Measurements from ENCODE around the gene TTLL3.

Gene TTLL3

DNA sequence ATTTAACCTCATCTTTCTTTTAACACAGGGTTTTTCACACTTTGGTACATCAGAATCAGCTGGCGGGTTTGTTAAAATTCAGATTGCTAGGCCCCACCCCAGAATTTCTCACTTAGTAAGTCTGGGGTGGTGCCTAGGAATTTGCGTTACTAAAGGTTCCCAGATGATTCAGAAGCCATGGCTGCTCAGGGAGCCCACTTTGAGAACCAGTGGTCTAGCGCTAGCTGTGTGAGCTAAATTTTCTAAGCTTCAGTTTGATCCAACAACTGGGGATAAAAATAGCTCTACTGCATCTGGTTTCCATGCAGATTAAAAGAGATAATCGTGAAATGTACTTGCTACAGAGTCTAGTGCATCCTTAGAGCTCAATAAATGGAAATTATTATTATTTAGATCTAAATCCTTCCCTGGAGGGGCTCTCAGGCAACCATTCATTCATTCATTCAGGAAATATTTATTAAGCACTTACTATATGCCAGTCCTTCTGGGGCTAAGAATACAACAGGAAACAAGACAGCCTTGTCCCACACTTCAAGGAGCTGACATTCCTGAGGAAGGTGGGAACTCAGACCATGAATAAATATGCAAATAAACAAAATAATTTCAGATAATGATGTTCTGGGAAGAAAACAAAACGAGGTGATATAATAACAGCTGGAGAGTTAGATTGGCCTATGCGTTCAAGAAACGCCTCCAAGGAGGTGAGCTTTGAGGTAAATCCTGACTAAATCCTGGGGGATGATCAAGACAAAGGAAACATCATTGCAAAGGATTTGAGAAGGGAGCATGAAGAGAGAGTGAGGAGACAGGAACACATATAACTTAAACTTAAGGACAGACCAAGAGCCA, 73.9 kb downstream of the TTLL3 start:
- Histone ChIP-seq H3K4me3 (ENCODE audit: low read length) (no peak overlapping the region), H3K27ac (ENCODE audit: low read length) (no peak overlapping the region), H3K27me3 (ENCODE audit: control insufficient read depth, insufficient read depth, low read length) (no peaks in the 10 kb centered on the region), H3K36me3 (ENCODE audit: control insufficient read depth, low read depth, low read length) (no peaks in the 10 kb centered on the region), H3K9ac (ENCODE audit: low read length) (no peak overlapping the region), H3K4me1 (ENCODE audit: control insufficient read depth, low read depth, low read length) (no peaks in the 10 kb centered on the region), H3K9me3 (ENCODE audit: control insufficient read depth, low read depth, low read length) (no peaks in the 10 kb centered on the region)

DNA sequence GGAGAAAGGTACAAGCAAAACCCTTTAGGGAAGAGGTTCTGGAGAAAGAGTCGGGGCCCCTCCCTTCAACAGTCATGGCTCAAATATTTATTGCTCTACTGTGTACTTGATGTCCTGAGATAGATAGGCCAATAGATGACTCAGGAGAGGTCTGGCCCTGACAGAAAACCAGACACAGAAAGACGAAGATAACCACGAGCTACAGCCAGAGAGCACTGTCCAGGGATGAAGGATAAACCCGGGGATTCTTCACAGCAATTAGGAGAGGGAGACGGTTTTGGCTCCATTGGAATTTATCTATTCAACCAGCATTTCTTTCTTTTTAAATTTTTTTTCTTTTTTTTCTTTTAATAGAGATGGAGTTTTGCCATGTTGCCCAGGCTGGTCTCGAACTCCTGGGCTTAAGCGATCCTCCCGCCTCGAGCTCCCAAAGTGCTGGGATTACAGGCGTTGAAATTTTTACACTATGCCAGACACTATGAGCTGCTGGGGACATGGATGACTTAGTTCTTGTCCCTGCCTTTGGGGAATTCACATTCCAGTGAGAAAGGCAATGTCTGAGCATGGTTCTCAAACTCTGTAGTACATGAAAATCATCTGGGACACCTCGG, 74.6 kb downstream of the TTLL3 start:
- Histone ChIP-seq H3K27me3 (ENCODE audit: control insufficient read depth, insufficient read depth, low read length) (no peaks in the 10 kb centered on the region), H3K9me3 (ENCODE audit: control insufficient read depth, low read depth, low read length) (no peaks in the 10 kb centered on the region), H3K9ac (ENCODE audit: low read length) (no peak overlapping the region), H3K36me3 (ENCODE audit: control insufficient read depth, low read depth, low read length) (no peaks in the 10 kb centered on the region), H3K4me1 (ENCODE audit: control insufficient read depth, low read depth, low read length) (no peaks in the 10 kb centered on the region), H3K4me3 (ENCODE audit: low read length) (no peak overlapping the region), H3K27ac (ENCODE audit: low read length) (no peak overlapping the region)

Measured in iPS-18a (cell line).